ENCODE measurements around the gene ARX.

Gene ARX

GRCh38 chrX:24979081-24979480, 36.7 kb downstream of the ARX start:
- Histone ChIP-seq H3K27ac (ENCODE audit: insufficient read depth, low read depth, low read length, poor library complexity, severe bottlenecking) (no peak overlapping the region), H3K36me3 (ENCODE audit: control insufficient read depth, insufficient read depth, low read length) (no peaks in the 10 kb centered on the region), H3K9me3 (ENCODE audit: control insufficient read depth, low read length) (no peaks in the 10 kb centered on the region), H3K4me1 (ENCODE audit: control insufficient read depth, insufficient read depth, low read length) (no peaks in the 10 kb centered on the region), H3K4me3 (ENCODE audit: insufficient read depth, low read depth, low read length) (no peak overlapping the region), H3K27me3 (ENCODE audit: control insufficient read depth, insufficient read depth, low read length, poor library complexity, severe bottlenecking) (no peaks in the 10 kb centered on the region)
- 97 to 100% methylated on average over 3 of the region's 3 CpGs for WGBS, 2 experiments

GRCh38 chrX:24969812-24970211, 46.0 kb downstream of the ARX start:
- Histone ChIP-seq H3K27ac (ENCODE audit: insufficient read depth, low read depth, low read length, poor library complexity, severe bottlenecking) (no peak overlapping the region), H3K4me3 (ENCODE audit: insufficient read depth, low read depth, low read length) (no peak overlapping the region), H3K9me3 (ENCODE audit: control insufficient read depth, low read length) (no peaks in the 10 kb centered on the region), H3K4me1 (ENCODE audit: control insufficient read depth, insufficient read depth, low read length) (no peaks in the 10 kb centered on the region), H3K27me3 (ENCODE audit: control insufficient read depth, insufficient read depth, low read length, poor library complexity, severe bottlenecking) (no peaks in the 10 kb centered on the region), H3K36me3 (ENCODE audit: control insufficient read depth, insufficient read depth, low read length) (no peaks in the 10 kb centered on the region)
- 93 to 96% methylated on average over 5 of the region's 5 CpGs for WGBS, 2 experiments

- WGBS, 2 experiments: no CpG with 5 or more reads among the region's 1 CpG
Measured at GRCh38 chrX:24965372-24965771, 50.4 kb downstream of the ARX start.

GRCh38 chrX:24963823-24964222, 51.9 kb downstream of the ARX start:
- H3K9me3 ChIP-seq (ENCODE audit: control insufficient read depth, low read length): no peaks in the 10 kb centered on the region
- H3K4me1 ChIP-seq (ENCODE audit: control insufficient read depth, insufficient read depth, low read length): no peaks in the 10 kb centered on the region
- no peaks in the 10 kb centered on the region for H3K27me3 ChIP-seq (ENCODE audit: control insufficient read depth, insufficient read depth, low read length, poor library complexity, severe bottlenecking)
- 67 to 88% methylated on average over 1 to 2 of the region's 2 CpGs for WGBS, 2 experiments
- H3K4me3 ChIP-seq (ENCODE audit: insufficient read depth, low read depth, low read length): no peak overlapping the region
- H3K36me3 ChIP-seq (ENCODE audit: control insufficient read depth, insufficient read depth, low read length): no peaks in the 10 kb centered on the region
- H3K27ac ChIP-seq (ENCODE audit: insufficient read depth, low read depth, low read length, poor library complexity, severe bottlenecking): no peak overlapping the region

More at GRCh38 chrX:24965372-24965771, 50.4 kb downstream of the ARX start:
- Histone ChIP-seq H3K4me1 (ENCODE audit: control insufficient read depth, insufficient read depth, low read length) (no peaks in the 10 kb centered on the region), H3K27ac (ENCODE audit: insufficient read depth, low read depth, low read length, poor library complexity, severe bottlenecking) (no peak overlapping the region), H3K27me3 (ENCODE audit: control insufficient read depth, insufficient read depth, low read length, poor library complexity, severe bottlenecking) (no peaks in the 10 kb centered on the region), H3K36me3 (ENCODE audit: control insufficient read depth, insufficient read depth, low read length) (no peaks in the 10 kb centered on the region), H3K9me3 (ENCODE audit: control insufficient read depth, low read length) (no peaks in the 10 kb centered on the region), H3K4me3 (ENCODE audit: insufficient read depth, low read depth, low read length) (no peak overlapping the region)

GRCh38 chrX:24961809-24962208, 54.0 kb downstream of the ARX start:
- Histone ChIP-seq H3K9me3 (ENCODE audit: control insufficient read depth, low read length) (no peaks in the 10 kb centered on the region), H3K4me1 (ENCODE audit: control insufficient read depth, insufficient read depth, low read length) (no peaks in the 10 kb centered on the region), H3K27ac (ENCODE audit: insufficient read depth, low read depth, low read length, poor library complexity, severe bottlenecking) (no peak overlapping the region), H3K27me3 (ENCODE audit: control insufficient read depth, insufficient read depth, low read length, poor library complexity, severe bottlenecking) (no peaks in the 10 kb centered on the region), H3K36me3 (ENCODE audit: control insufficient read depth, insufficient read depth, low read length) (no peaks in the 10 kb centered on the region), H3K4me3 (ENCODE audit: insufficient read depth, low read depth, low read length) (no peak overlapping the region)
- 83 to 100% methylated on average over 1 of the region's 1 CpG for WGBS, 2 experiments

- Histone ChIP-seq H3K4me1 (ENCODE audit: control insufficient read depth, insufficient read depth, low read length) (no peaks in the 10 kb centered on the region), H3K9me3 (ENCODE audit: control insufficient read depth, low read length) (no peaks in the 10 kb centered on the region), H3K36me3 (ENCODE audit: control insufficient read depth, insufficient read depth, low read length) (no peaks in the 10 kb centered on the region), H3K27me3 (ENCODE audit: control insufficient read depth, insufficient read depth, low read length, poor library complexity, severe bottlenecking) (no peaks in the 10 kb centered on the region), H3K27ac (ENCODE audit: insufficient read depth, low read depth, low read length, poor library complexity, severe bottlenecking) (no peak overlapping the region), H3K4me3 (ENCODE audit: insufficient read depth, low read depth, low read length) (no peak overlapping the region)
Measured at GRCh38 chrX:24956828-24957227, 58.9 kb downstream of the ARX start.

- no peaks in the 10 kb centered on the region for H3K36me3 ChIP-seq (ENCODE audit: control insufficient read depth, insufficient read depth, low read length)
- no peaks in the 10 kb centered on the region for H3K27me3 ChIP-seq (ENCODE audit: control insufficient read depth, insufficient read depth, low read length, poor library complexity, severe bottlenecking)
- H3K4me3 ChIP-seq (ENCODE audit: insufficient read depth, low read depth, low read length): no peak overlapping the region
- no peak overlapping the region for H3K27ac ChIP-seq (ENCODE audit: insufficient read depth, low read depth, low read length, poor library complexity, severe bottlenecking)
- H3K4me1 ChIP-seq (ENCODE audit: control insufficient read depth, insufficient read depth, low read length): no peaks in the 10 kb centered on the region
- WGBS, 2 experiments: 91 to 100% methylated on average over 2 of the region's 2 CpGs
- no peaks in the 10 kb centered on the region for H3K9me3 ChIP-seq (ENCODE audit: control insufficient read depth, low read length)
Measured at GRCh38 chrX:24955372-24955930, 60.3 kb downstream of the ARX start.

- Histone ChIP-seq H3K4me3 (ENCODE audit: insufficient read depth, low read depth, low read length) (no peak overlapping the region), H3K36me3 (ENCODE audit: control insufficient read depth, insufficient read depth, low read length) (no peaks in the 10 kb centered on the region), H3K27ac (ENCODE audit: insufficient read depth, low read depth, low read length, poor library complexity, severe bottlenecking) (no peak overlapping the region), H3K4me1 (ENCODE audit: control insufficient read depth, insufficient read depth, low read length) (no peaks in the 10 kb centered on the region), H3K27me3 (ENCODE audit: control insufficient read depth, insufficient read depth, low read length, poor library complexity, severe bottlenecking) (no peaks in the 10 kb centered on the region), H3K9me3 (ENCODE audit: control insufficient read depth, low read length) (no peaks in the 10 kb centered on the region)
- 78 to 90% methylated on average over 2 of the region's 2 CpGs for WGBS, 2 experiments
Measured at GRCh38 chrX:24954732-24955131, 61.0 kb downstream of the ARX start.

Data from ectodermal cell (in vitro differentiated cells).